SU-DHL-6 (cell line): ENCODE results near the gene STK11.

Source experiments
- H2AFZ ChIP-seq: fragments of 200-600 bp; sonication (generic); 2 replicates; pipeline ENCODE4 v1.6.1; 2014; ENCODE audit warnings: low read depth, mild to moderate bottlenecking, moderate library complexity, mixed read lengths, antibody characterized with exemption, low read length; ENCODE audit not compliant: severe bottlenecking
- H3F3A ChIP-seq: fragments of 200-600 bp; shearing (Covaris generic); 2 replicates; pipeline ENCODE4 v1.6.0; 2016; ENCODE audit warnings: antibody characterized with exemption, mild to moderate bottlenecking; ENCODE audit not compliant: insufficient read depth
- H3K27ac ChIP-seq: fragments of 200-600 bp; sonication (generic); 2 replicates; pipeline ENCODE4 v1.5.1; 2016; ENCODE audit warnings: low read depth, mild to moderate bottlenecking, low read length, moderate library complexity, mixed read lengths
- H3K27me3 ChIP-seq: fragments of 200-600 bp; sonication (generic), shearing (Covaris generic); 2 replicates; pipeline ENCODE4 v1.6.0; 2014; ENCODE audit warnings: mild to moderate bottlenecking, low read length
- H3K36me3 ChIP-seq: fragments of 200-600 bp; sonication (generic); 2 replicates; pipeline ENCODE4 v1.6.1; 2014; ENCODE audit warnings: mild to moderate bottlenecking, low read length, mixed read lengths
- H3K4me2 ChIP-seq: fragments of 300-600, 200-600 bp; shearing (Covaris generic), sonication (generic); 2 replicates; pipeline ENCODE4 v1.6.0; 2014; ENCODE audit warnings: low read length, low read depth, mild to moderate bottlenecking; ENCODE audit not compliant: poor library complexity, severe bottlenecking
- H3K4me3 ChIP-seq: fragments of 200-600 bp; sonication (generic); 2 replicates; pipeline ENCODE4 v1.5.1; 2014; ENCODE audit warnings: antibody characterized with exemption, low read length, mild to moderate bottlenecking, mixed read lengths; ENCODE audit not compliant: insufficient read depth, poor library complexity, severe bottlenecking
- H3K79me2 ChIP-seq: fragments of 200-600 bp; sonication (generic); 2 replicates; pipeline ENCODE4 v1.6.1; 2014; ENCODE audit warnings: mild to moderate bottlenecking, low read length, moderate library complexity; ENCODE audit not compliant: insufficient read depth
- H3K9ac ChIP-seq: fragments of 200-600 bp; sonication (generic); 2 replicates; pipeline ENCODE4 v1.7.0; 2014; ENCODE audit warnings: mild to moderate bottlenecking, low read length
- H3K9me2 ChIP-seq: fragments of 200-600 bp; sonication (generic); replicated peaks from 2 replicates; pipeline ENCODE4 v1.6.1; 2014; ENCODE audit warnings: low read length; ENCODE audit not compliant: insufficient read depth
- H3K9me3 ChIP-seq: fragments of 200-600 bp; sonication (generic); 2 replicates; pipeline ENCODE4 v1.6.1; 2014; ENCODE audit warnings: low read length, mixed read lengths; ENCODE audit not compliant: insufficient read depth
- H4K20me1 ChIP-seq: fragments of 200-600 bp; sonication (generic); 2 replicates; pipeline ENCODE4 v1.6.1; 2014; ENCODE audit warnings: low read depth, mild to moderate bottlenecking, antibody characterized with exemption, low read length, moderate library complexity, mixed read lengths
- CTCF ChIP-seq: fragments of 200-600 bp; sonication (generic); IDR thresholded peaks from one replicate; pipeline ENCODE4 v1.5.1; 2017; ENCODE audit warnings: antibody characterized with exemption, mild to moderate bottlenecking, low read length, moderate library complexity; ENCODE audit not compliant: insufficient read depth, poor library complexity, severe bottlenecking
- EZH2phosphoT487 ChIP-seq: fragments of 200-600 bp; sonication (generic), shearing (Covaris generic); conservative IDR thresholded peaks from 2 replicates; pipeline ENCODE4 v1.6.1; 2018; ENCODE audit warnings: mild to moderate bottlenecking, antibody characterized with exemption, low read length, moderate library complexity, mixed read lengths

The STK11 gene

GRCh38 chr19:1234051-1234954 is 28.7 kb downstream of the STK11 start:
- H2AFZ ChIP-seq, result no peak overlapping the region
- no peaks in the 10 kb centered on the region for H3K9me2 ChIP-seq
- no peaks in the 10 kb centered on the region for H3K9me3 ChIP-seq
- no peak overlapping the region for H3K27ac ChIP-seq
- H3K36me3 ChIP-seq, result no peaks in the 10 kb centered on the region
- H4K20me1 ChIP-seq, result no peaks in the 10 kb centered on the region
- peaks cover 12% of the 10 kb centered on the region for H3F3A ChIP-seq
- H3K4me3 ChIP-seq, result no peak overlapping the region
- no peaks in the 10 kb centered on the region for H3K27me3 ChIP-seq
- H3K9ac ChIP-seq, result no peak overlapping the region
- H3K4me2 ChIP-seq, result no peak overlapping the region
- no peak for TF ChIP-seq CTCF
- TF ChIP-seq EZH2phosphoT487, result no peak
- no peaks in the 10 kb centered on the region for H3K79me2 ChIP-seq

GRCh38 chr19:1234955-1235380 is 29.4 kb downstream of the STK11 start:
- no peak overlapping the region for H2AFZ ChIP-seq
- peaks cover 16% of the 10 kb centered on the region for H3F3A ChIP-seq
- no peak for TF ChIP-seq CTCF
- no peak for TF ChIP-seq EZH2phosphoT487
- no peak overlapping the region for H3K4me3 ChIP-seq
- no peaks in the 10 kb centered on the region for H4K20me1 ChIP-seq
- no peaks in the 10 kb centered on the region for H3K9me2 ChIP-seq
- H3K27me3 ChIP-seq, result no peaks in the 10 kb centered on the region
- H3K36me3 ChIP-seq, result no peaks in the 10 kb centered on the region
- no peak overlapping the region for H3K9ac ChIP-seq
- no peaks in the 10 kb centered on the region for H3K79me2 ChIP-seq
- no peaks in the 10 kb centered on the region for H3K9me3 ChIP-seq
- H3K4me2 ChIP-seq, result no peak overlapping the region
- H3K27ac ChIP-seq, result no peak overlapping the region

DNA sequence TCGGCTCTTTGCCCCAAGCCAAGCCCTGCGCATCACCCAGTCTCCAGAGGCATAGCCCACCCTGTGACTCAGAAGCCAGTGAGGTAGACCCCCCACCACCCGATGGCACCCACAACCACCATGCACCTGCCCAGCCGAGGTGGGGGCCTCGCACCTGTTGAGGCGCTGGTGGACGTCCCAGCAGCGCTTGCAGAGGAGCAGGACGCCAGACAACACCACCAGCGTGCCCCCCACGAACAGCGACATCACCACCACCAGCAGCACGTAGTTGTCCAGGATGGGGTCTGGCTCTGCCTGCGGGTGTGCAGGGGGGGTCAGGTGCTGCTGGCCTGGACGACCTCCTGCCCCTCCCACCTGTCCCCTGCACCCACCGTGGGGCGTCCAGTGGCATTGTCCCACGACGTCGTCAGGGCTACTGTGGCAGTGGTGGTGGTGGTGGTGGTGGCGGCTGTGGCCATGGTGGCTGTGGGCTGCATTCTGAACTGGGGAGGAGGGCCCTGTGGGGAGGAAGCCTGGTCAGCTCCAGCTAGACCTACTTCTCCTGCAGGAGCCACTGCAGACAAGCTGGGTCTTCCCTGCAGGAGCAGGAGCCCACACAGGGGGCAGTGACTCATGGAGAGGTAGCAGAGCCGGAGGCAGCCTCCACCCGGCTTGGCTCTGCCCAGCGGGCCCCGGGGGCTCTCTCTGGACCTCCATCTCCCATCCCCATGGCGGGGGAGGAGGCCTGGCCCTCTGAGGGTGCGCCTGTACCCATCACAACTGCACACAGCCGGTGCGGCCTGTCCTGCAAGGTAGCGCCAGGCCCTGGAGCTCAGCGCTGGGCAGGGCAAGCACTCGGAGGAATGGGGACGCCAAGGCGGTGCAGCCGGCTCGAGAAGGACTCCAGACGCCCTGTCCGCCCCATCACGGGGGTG is 30.3 kb downstream of the STK11 start:
- no peaks in the 10 kb centered on the region for H4K20me1 ChIP-seq
- no peaks in the 10 kb centered on the region for H3K27me3 ChIP-seq
- H3K4me3 ChIP-seq, result no peak overlapping the region
- no peak overlapping the region for H3K9ac ChIP-seq
- no peaks in the 10 kb centered on the region for H3K36me3 ChIP-seq
- no peak overlapping the region for H3K27ac ChIP-seq
- H3K9me2 ChIP-seq, result no peaks in the 10 kb centered on the region
- no peak overlapping the region for H2AFZ ChIP-seq
- H3K79me2 ChIP-seq, result no peaks in the 10 kb centered on the region
- H3F3A ChIP-seq, result peaks cover 16% of the 10 kb centered on the region
- no peaks in the 10 kb centered on the region for H3K9me3 ChIP-seq
- TF ChIP-seq CTCF, result no peak
- TF ChIP-seq EZH2phosphoT487, result no peak
- H3K4me2 ChIP-seq, result no peak overlapping the region
